C4-2B (cell line): ENCODE measurements around the gene DOC2A.

Source experiments
- ZFX ChIP-seq: fragments of 450-650 bp; IDR thresholded peaks from 2 replicates; pipeline ENCODE4 v1.6.1; 2017
- TF ChIP-seq, protein P1 (sequence below): fragments of 450-650 bp; conservative IDR thresholded peaks from 2 replicates; pipeline ENCODE4 v1.5.1; 2017; ENCODE audit warnings: mild to moderate bottlenecking

DNA sequence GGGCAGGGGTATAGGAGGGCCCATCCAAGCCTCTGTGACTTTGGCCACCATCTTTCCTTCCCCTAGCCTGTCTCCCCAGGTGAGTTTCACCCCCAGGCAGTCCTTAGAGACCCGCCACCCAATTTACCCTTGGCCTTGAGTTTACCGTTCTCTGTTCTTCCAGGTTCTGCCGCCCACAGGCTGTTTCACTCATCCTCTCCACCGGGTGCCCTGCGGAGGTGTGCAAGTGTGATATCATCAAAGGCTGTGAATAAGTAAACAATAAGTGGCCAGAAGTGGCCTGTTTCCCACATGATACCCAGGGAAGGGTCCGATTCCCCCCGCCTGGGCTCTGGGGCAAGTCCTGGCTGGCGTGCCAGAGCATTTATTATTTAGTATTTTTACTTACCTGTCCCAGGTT, 35.4 kb upstream of the DOC2A start:
- TF ChIP-seq, protein P1, sequence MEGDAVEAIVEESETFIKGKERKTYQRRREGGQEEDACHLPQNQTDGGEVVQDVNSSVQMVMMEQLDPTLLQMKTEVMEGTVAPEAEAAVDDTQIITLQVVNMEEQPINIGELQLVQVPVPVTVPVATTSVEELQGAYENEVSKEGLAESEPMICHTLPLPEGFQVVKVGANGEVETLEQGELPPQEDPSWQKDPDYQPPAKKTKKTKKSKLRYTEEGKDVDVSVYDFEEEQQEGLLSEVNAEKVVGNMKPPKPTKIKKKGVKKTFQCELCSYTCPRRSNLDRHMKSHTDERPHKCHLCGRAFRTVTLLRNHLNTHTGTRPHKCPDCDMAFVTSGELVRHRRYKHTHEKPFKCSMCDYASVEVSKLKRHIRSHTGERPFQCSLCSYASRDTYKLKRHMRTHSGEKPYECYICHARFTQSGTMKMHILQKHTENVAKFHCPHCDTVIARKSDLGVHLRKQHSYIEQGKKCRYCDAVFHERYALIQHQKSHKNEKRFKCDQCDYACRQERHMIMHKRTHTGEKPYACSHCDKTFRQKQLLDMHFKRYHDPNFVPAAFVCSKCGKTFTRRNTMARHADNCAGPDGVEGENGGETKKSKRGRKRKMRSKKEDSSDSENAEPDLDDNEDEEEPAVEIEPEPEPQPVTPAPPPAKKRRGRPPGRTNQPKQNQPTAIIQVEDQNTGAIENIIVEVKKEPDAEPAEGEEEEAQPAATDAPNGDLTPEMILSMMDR: no peak
- no peak for TF ChIP-seq ZFX
